Dermis blood vessel endothelial cell (primary cell): ENCODE data around the gene KCNQ5. TPM values are rescaled to one million over a fixed set of nuclear protein-coding genes. Genes with fewer than 3 reads are reported as not detected.

ENCODE experiments used
- DNase-seq: peaks from one replicate; pipeline ENCODE4 v3.0.0; 2010
- total RNA-seq: library from RNA; depleted of rRNA; stranded (reverse); fragments of >200 nt; gene quantifications from 2 replicates; pipeline ENCODE4 v1.2.3, GENCODE V29; 2014

KCNQ5 gene
- total RNA-seq, 1 donor from 2014 or later, result not detected

DNA sequence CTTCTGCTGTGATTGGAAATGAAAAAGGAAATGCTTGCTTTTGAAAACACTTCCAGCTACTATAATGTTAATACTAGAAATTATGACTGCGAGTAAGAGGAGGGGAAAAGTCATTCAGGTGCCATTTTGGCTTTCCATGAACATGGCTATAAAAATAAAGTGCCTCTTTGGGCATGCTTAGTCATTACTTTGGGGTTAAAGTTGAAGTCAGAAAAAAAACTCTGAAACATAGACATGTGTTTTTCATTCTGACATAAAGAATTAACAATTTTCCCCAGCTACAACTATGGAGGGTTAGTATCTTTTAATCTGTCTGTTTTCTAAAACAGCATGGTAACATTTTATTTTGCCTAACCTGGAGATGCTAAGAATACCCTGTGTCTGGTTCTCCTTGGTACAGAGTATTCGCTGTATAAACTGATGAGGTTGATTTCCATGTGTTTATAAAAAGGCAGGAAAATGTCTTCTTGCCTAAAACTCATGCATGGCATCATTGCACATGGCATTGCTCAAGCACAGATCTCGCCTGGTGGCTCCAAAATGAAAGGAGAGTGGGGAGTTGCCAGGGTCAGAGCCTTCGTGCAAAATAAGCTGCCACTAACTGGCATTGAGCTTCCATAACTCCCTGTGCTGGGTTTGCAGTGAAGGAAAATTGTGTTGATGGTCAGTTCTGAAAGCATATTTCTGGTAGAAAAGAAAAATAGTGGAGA, 188.9 kb downstream of the KCNQ5 start:
- no peak for DNase-seq

DNA sequence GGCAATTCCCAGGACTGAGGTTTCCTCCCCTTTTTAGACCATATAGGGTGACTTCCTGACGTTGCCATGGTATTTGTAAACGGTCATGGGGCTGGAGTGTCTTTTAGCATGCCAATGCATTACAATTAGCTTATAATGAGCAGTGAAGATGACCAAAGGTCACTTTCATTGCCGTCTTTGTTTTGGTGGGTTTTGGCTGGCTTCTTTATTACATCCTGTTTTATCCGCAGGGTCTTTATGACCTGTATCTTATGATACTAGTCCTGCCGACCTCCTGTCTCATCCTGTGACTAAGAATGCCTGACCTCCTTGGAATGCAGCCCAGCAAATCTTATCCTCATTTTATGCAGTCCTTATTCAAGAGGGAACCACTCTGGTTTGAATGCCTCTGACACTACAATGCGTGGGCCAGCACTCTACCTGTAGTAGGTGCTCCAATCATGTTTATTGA, 190.1 kb downstream of the KCNQ5 start:
- DNase-seq, result no peak

DNA sequence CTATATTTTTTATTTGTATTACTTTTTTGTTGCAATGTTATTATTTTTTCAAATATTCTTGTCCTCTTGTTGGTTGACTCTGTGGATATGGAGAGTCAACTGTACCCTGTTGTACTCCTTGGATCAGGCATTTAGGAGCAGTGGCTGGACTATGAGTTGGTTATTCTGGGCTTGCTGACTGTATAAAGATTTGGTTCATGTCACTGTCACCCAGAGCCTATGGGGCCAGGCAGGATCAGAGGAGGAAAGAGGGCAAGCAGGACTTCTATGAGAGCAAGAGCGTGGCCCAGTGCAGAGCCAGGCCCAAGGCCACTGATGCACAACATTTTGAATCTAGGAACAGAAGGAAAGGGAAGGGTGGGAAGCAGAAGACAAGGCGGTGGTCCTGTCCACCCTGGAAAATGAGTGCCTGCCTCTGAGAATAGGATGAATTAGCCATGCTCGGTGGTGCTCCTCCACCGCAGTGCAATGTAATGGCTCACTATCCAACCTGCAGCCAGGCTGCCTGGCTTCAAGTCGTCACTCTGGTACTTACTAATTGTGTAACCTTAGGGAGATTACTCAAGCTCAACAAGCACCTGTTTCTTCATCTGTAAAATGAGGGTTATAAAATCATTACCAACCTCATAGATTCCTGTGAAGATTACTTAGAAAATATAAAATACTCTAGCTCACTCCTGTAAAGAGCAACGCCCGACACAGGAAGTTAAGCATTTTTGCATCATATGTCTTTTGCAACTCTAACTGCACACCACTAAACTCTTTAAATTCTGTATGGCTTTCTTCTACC, 192.1 kb downstream of the KCNQ5 start:
- no peak for DNase-seq

DNA sequence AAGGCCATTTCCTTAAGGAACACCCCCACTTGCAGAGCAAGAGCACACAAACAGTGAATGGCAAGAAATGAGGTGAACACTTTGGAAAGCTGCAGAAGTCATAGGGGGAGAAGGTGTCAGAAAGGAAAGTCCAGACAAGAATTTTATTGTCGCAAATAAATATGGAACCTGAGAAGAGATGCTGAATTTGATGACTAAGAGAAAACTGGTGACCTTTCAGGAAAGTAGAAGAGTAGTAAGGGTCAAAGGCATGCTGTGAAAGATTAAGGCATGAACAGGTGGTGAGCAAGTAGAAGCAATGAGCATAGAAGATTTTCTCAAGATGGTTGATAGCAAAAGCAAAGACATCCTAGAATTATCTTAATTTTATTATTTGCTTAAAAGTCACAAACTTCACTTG, 194.2 kb downstream of the KCNQ5 start:
- no peak for DNase-seq

DNA sequence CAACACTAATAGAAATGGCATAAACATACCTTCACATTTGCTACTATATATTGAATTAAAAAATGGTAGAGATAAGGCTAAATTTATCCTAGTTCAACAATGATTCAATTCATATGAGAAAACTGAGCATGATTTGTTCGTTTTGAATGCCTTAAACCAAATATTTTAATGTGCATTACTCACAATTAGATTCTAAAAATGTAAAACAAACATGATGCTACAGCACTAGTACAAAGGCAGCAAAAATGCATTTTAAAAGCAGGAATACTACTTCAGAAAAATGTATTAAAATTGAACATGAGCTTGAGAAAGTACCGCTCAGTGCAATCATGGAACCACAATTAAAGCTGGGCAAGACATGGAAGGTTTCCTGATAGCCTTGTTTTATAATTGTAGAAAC, 195.3 kb downstream of the KCNQ5 start:
- DNase-seq, result no peak

DNA sequence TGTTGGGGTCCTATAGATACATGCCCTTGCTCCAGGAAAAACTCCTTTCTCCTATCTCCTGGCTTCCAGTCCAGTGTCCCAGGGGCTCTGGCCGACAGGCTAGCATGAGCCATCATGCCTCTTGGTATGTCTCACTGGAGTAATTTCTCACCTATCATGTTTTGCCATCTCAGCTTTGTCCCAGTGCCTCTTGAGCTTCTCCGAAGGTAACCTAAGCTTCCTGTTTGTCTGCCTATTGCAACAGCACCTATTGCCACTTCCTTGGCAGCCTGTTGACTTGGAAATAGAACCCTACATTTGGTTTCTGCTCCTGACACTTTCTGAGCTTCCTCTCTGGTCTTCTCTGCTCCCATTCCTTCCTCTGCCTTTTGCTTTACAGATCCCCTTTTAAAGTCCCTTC, 197.7 kb downstream of the KCNQ5 start:
- no peak for DNase-seq

DNA sequence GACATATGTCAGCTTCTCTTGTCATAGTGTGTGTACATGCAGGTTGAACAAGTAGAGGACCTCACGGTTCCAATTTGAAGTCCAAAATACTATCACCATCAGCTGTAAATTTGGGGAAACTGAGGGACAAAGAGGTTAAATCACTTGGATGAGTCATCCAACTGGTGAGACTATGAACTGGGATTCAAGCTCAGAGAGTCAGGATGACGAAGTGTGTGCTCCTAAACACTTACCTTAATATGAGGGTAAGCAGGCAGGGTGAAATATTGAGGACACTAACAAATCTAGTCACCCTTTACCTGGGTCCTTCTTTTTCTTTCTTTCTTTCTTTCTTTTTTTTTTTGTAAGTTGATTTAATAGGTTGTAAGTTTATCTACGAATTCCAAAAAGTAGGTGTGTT, 198.3 kb downstream of the KCNQ5 start:
- DNase-seq, result no peak

DNA sequence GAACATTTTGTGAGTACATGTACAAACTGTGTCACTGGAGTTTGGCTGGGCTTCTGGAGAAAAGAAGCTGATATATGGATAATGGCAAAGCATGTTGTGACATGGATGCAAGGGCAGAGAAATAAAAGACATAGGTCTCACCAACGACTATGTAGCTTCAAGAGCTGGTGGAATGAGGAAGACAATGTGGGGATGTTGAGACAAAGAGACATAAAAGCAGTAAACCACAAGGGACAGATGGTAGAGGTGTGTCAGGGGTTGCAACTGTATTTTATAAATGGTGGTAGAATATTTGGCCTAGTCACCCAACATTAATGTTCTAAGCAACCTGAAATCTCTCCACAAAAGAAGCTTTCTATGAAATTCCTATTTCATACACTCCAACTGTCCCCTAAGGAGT, 199.0 kb downstream of the KCNQ5 start:
- no peak for DNase-seq

DNA sequence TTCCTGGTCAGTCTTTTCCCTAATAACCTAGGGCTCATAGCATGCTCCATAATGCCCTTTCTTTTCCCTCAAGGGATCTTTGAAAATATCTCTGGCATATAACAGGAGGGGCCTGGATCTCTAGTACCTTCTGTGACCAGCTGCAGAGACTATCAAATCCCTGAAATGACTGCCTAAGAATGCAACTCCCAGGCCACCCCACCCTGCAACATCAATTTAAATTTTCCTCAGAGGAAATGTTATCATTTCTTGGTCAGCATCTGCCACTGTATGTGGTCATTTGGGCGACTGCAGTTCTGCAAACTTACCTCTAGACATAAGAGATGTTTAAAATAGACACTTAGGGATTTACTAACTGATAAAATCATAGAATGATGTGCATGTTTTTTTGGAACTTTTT, 200.2 kb downstream of the KCNQ5 start:
- no peak for DNase-seq

DNA sequence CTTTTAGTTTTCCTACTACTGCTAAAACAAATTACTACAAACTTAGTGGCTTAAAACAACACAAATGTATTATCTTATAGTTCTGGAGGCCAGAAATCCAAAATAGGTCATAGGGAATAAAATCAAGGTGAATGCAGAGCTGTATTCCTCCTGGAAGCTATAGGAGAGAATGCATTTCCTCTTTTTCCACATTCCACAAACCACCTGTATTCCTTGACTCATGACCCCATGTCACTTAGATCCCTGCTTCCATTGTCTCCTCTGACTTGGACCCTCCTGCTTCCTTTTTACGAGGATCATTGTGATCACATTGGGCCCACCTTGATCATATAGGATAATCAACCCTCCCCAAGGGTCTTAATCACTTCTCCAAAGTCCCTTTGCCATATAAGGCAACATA, 200.8 kb downstream of the KCNQ5 start:
- DNase-seq, result no peak

DNA sequence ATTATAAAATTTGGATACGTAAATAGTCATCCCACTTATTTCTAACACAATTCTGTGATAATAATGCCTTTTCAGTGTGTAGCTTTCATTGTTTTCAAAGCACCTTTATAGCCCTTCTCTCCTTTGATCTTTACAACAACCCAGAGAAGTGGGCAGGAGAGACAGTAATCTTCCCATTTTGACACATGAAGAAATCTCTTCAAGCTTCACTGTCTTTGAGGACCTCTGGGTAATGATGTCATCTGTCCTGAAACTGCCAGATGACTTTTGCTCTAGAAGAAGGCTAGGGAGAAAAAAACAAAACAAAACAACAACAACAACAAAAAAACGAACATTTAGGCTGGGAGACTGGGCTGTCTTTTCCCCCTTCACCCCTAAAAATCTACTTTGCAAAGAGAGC, 203.0 kb downstream of the KCNQ5 start:
- DNase-seq, result no peak

DNA sequence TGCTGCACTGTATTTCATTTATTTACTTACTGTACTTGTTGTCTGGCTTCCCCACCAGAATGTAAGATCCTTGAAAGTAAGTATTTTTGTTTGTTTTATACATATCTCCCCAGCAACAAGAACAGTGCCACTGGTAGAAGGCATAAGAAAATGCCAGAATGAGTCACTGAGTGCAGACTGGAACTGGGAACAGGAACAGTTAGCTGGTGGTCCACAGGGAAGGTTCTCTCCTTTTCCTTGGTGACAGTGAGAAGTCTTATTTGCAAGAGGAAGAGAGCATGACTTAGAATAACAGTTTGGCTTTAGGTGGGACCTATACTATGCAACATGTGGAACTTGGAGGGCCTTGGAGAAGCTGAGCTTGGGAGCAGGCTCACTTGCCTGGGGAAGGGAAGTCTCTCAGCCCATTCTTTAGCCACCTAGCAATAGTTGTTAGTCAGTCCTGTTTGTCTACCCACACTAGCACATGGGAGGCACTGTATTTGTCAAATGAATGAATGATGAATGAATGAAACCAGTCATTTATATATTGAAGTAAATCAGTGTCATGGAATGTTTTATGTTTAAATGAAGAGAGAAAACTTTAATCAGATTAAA, 203.5 kb downstream of the KCNQ5 start:
- no peak for DNase-seq

DNA sequence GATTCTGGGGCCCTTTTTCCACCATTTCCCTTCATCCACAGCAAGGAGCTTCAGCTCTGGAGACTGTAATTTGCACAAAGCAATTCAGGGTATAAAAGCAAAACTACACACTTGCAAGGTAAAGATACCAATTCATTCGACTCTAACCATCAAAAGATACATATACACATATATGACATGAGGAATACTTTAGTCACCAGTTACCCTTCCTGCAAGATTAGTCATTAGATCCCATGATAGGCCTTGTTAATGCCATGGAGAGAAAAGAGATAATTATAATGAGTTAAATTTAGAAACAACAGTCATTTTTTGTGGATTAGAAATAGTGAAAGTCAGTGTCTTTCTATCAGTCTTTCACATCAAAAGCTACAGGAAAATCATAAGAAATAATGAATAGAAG, 204.2 kb downstream of the KCNQ5 start:
- DNase-seq, result no peak

DNA sequence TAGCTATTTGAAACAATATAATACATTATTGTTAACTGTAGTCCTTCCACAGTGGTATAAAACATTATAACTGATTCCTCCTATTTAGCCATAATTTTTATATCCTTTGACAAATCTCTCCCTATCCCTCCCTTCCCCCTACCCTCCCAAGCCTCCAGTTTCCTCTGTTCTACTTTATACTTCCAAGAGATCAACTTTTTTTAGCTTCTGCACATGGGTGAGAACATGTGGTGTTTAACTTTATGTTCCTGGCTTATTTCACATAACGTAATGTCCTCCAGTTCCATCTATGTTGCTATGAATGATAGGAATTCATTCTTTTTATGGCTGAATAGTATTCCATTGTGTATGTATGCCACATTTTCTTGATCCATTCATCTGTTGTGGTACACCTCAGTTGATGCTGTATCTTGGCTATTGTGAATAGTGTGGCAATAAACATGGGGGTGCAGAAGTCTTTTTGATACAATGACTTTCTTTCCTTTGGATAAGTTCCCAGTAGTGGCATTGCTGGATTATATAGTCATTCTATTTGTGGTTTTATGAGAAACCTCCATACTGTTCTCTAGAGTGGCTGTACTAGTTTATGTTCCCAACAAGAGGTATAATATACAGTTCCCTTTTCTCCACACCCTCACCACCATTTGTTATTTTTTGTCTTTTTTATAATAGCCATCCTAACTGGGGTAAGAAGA, 205.0 kb downstream of the KCNQ5 start:
- DNase-seq, result no peak

DNA sequence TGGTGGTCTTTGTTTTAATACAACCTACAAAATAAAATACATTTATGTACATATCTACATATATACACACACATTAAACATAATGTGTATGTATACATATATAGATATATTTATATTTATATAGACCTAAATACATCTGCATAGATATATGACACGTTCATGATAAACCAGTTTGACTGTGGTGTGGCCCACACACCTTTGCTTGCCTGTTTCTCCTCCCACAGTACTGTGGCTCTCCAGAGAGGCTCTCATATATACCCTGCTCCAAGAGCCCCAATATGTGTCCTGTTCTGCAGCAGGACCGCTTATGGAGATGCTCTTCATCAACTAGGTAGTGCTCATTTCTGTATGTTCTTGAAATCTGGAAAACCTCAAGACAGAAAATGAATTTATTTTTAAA, 207.0 kb downstream of the KCNQ5 start:
- DNase-seq, result no peak

DNA sequence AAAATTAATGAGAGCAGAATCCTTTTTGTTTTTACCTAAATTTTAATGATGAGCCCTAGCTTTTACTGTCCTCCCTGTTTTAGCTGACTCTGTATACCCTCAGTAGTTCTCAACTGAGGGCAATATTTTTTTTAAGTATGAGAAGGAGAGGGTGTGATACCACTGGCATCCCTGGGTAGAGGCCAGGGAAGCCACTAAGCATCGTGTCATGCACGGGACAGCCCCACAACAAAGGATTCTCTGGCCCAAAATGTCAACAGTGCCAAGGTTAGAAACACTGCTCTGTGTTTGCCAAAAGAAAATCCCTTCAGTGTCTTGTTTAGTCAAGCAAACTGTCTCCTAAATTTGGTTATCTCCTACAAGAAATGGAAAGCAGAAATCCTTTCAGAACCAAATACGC, 210.4 kb downstream of the KCNQ5 start:
- no peak for DNase-seq

DNA sequence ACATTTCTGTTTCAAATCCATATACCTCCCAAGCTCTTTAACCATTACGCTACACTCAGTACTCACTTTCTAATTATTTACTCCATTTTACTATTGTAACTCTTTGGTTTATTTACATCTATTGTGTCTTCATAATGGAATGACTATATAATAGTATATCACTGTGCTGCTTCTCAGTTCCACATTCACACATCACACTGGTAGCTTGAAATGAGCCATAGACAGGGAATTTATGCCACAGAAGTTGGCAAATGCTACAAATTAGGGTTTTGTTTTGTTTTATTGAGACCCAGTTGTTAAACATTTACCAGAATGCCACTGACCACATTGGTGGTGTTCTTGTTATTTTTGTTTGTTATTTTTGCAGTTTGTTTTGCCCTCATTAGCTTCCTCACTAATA, 213.9 kb downstream of the KCNQ5 start:
- DNase-seq, result no peak

DNA sequence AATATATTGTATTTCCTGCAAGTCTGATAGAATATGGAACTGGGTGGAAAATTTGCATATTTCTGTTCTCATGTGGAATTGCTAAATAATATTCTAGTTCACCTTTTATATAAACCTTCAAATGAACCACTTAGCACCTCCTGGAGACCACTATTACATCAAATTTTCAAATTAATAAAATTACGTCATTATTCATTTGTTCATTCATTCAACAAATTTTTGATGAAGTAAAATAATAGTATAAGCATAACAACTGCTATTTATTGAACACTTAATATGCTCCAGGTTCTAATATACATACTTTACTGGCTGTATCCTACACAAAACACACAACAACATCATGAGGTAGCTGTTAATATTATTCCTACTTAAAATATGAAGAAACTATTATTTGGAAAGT, 215.1 kb downstream of the KCNQ5 start:
- DNase-seq, result no peak

DNA sequence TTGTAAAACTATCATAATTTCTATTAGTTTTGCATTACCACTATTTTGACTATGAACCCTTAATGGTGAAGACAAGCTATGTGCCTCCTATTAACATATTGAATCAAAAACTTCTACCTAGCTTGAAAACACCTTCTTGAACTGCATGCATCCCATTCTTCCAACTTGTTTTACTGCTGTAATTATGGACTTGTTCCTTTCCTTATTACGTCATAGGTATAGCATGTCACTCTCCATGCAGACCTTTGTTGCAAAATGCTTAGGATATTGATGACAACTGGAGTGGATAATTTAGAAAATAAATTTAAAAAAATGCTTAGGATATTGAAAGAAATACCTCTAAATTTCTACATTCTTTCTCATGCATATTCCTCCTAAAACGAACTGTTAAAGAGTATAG, 219.3 kb downstream of the KCNQ5 start:
- DNase-seq, result no peak

DNA sequence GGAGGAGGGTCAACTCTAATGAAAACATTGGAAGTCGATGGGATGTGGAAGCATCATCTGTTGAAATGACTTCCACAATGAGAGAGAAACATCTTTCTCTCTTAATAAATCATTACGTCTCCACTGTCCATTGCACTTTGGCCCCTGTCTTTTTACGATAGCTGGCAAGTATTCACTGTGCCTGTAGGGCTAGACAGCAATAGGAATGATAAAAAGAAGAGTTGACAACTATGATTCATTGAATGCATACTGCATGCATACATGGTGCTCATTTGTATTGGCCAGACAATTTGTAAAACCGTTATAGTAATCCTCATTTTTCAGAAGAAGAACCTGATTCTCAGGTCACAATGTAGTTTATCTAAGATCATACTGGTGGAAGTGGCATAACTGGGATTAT, 220.3 kb downstream of the KCNQ5 start:
- DNase-seq, result no peak

DNA sequence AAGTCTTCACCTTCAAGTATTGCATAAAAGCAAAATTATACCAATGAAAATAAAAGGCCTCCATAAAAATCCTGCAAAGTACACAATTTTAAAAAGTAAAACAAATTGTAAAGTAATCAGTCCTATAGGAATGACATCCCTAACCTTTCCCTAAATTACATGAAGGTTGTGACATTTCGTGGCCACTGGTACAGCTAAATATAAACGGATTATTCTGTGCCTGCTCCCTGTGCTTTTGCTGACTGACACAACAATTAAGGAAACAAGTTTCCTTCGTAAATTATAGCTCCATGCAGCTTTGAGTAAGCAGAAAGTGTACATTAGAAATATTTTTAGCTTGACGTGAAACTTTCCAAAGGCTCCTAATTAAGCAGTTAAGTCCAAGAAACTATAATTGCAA, 222.8 kb downstream of the KCNQ5 start:
- DNase-seq, result no peak

DNA sequence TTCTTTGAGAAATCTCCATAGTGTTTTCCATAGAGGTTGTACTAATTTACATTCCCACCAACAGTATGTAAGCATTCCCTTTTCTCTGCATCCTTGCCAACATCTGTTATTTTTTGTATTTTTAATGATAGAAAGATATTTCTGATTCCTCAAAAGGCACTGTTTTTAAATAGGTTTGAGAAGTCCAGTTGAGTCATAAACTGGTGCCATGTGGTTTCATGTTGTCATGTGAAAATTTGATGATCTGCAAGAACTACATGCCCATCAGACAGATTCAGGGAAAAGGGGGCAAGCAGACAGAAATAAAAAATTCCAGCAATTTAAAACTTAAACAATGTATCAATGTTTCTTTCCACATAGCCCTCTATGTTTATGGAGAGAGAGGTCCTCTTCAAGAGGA, 227.5 kb downstream of the KCNQ5 start:
- DNase-seq, result no peak

DNA sequence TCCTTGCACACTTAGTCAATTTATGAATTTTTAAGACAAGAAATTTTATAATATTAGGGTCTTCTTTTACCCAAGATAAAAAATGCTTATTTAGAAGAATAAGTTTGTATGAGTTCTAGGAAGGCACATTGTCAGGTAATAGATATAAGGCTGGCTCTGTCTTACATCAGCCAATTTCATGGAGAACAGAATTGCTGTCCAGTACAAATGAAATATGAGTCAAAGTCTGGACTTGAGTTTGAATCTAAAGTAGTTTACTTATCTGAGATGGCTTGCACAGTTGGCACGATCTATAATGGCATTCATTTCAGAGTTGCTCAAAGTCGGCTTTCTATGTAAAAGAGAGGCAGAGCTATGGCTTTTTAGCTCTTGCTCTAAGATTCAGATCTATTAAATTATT, 228.2 kb downstream of the KCNQ5 start:
- DNase-seq, result no peak
